ENCODE measurements around the gene AGAP3. TPM values are rescaled to one million over a fixed set of nuclear protein-coding genes. Genes with fewer than 3 reads are reported as not detected.

AGAP3 gene
- total and polyA plus RNA-seq, 2 of the 4 experiments (the other 2 are of a cell fraction): 35.3 to 93.9 TPM

GRCh38 chr7:151091431-151091830, 5.2 kb downstream of the AGAP3 start:
- H2BK15ac ChIP-seq (ENCODE audit: low read depth, low read length): no peak overlapping the region
- no peak overlapping the region for H2BK120ac ChIP-seq (ENCODE audit: low read depth, low read length)
- no peak overlapping the region for H3K4me2 ChIP-seq (ENCODE audit: low read depth, low read length)
- in situ Hi-C loops (cut with MboI; ENCODE audit: low sequenced_read_pairs): no loop called here
- ATAC-seq (ENCODE audit: low read depth) (no peak), DNase-seq (no peak)
- intact Hi-C loops (cut with micrococcal nuclease): no loop called here
- no peak overlapping the region for H4K91ac ChIP-seq (ENCODE audit: insufficient read depth, low read depth, low read length)
- H2AK9ac ChIP-seq (replicated peaks; ENCODE audit: low read depth, low read length, poor library complexity): peak overlapping the region; percentile 44
- no peak overlapping the region for H2AK5ac ChIP-seq (ENCODE audit: low read depth, low read length)
- H3K56ac ChIP-seq (ENCODE audit: extremely low read depth, insufficient read depth, low read length): no peak overlapping the region
- no peak overlapping the region for H3K18ac ChIP-seq (ENCODE audit: low read depth, low read length)
- H3K23ac ChIP-seq (ENCODE audit: low read depth, low read length): no peak overlapping the region
- dilution Hi-C loops (cut with HindIII; ENCODE audit: low sequenced_read_pairs, unreplicated experiment): no loop called here
- no peak overlapping the region for H3K4ac ChIP-seq (ENCODE audit: low read depth, low read length)
- peaks cover 15% of the 10 kb centered on the region for H3K9me1 ChIP-seq (ENCODE audit: insufficient read depth, low read length)
- H2BK20ac ChIP-seq (ENCODE audit: low read depth, low read length): no peak overlapping the region
- peaks cover 89% of the 10 kb centered on the region for H4K20me1 ChIP-seq (ENCODE audit: insufficient read depth, low read length)
- H3K27me3 ChIP-seq (ENCODE audit: control insufficient read depth, insufficient read depth, low read length): no peaks in the 10 kb centered on the region
- H3K14ac ChIP-seq (replicated peaks; ENCODE audit: low read depth, low read length): no peak overlapping the region
- H3K9me3 ChIP-seq (ENCODE audit: control insufficient read depth, insufficient read depth, low read length): no peaks in the 10 kb centered on the region
- H4K8ac ChIP-seq (ENCODE audit: low read depth in 2 of 2, low read length in 2 of 2): no peak overlapping the region
- no peak overlapping the region for H3K9ac ChIP-seq (ENCODE audit: low read depth, low read length)
- H3K27ac ChIP-seq (ENCODE audit: insufficient read depth, low read length): no peak overlapping the region
- no peak overlapping the region for H3K4me3 ChIP-seq (ENCODE audit: insufficient read depth, low read depth, low read length)
- no peak overlapping the region for H2BK5ac ChIP-seq (ENCODE audit: low read depth, low read length, poor library complexity, severe bottlenecking)
- H3K4me1 ChIP-seq (ENCODE audit: control insufficient read depth, insufficient read depth, low read length): peaks cover 24% of the 10 kb centered on the region
- H3K36me3 ChIP-seq (ENCODE audit: control insufficient read depth, insufficient read depth, low read length): peaks cover 11% of the 10 kb centered on the region; the same call in 1 of the 2 replicates
- 72% methylated on average over 2 of the region's 6 CpGs; no CpG with 5 or more reads in 1 of the 2 experiments for WGBS, 2 experiments (ENCODE audit: extremely low coverage in 2 of 2, insufficient read length in 1 of 2)
- peaks cover 4 to 79% of the 10 kb centered on the region in 2 experiments; a peak in 2 of 4 replicates for H3K79me1 ChIP-seq (ENCODE audit: low read depth in 1 of 2, low read length in 2 of 2)
- POLR2A ChIA-PET (ENCODE audit: unreplicated experiment): no interaction called here
- CTCF ChIA-PET: interaction anchor here (1.3 to 1.9 kb wide), 2 partner anchors 12 to 17 kb away, joined by 4 to 5 read pairs; no protein-coding TSS in a partner anchor
- no peak for TF ChIP-seq SMC3 (IDR thresholded peaks at IDR 0.05; ENCODE audit: low read depth, low read length)
- no peak for TF ChIP-seq MAZ (IDR thresholded peaks at IDR 0.05; ENCODE audit: borderline replicate concordance, low read depth, low read length)
- no peak for TF ChIP-seq MXI1 (IDR thresholded peaks at IDR 0.05; ENCODE audit: borderline replicate concordance, low read depth, low read length)
- TF ChIP-seq CHD1 (IDR thresholded peaks at IDR 0.05; ENCODE audit: low read depth, low read length): no peak
- no peak for TF ChIP-seq CEBPB (IDR thresholded peaks at IDR 0.05; ENCODE audit: low read depth, low read length)
- TF ChIP-seq RFX5 (IDR thresholded peaks at IDR 0.05; ENCODE audit: low read depth, low read length): no peak
- TF ChIP-seq CTCF (conservative IDR thresholded peaks at IDR 0.05; ENCODE audit: low read depth, low read length): peak; percentile 43
- TF ChIP-seq MAFK (IDR thresholded peaks at IDR 0.05; ENCODE audit: low read depth, low read length): no peak
- no peak for TF ChIP-seq BHLHE40 (IDR thresholded peaks at IDR 0.05; ENCODE audit: low read depth, low read length)
- TF ChIP-seq POLR2A (IDR thresholded peaks at IDR 0.05; ENCODE audit: low read depth, low read length): no peak
- peak; percentile 38; the same call in 1 of the 2 replicates for TF ChIP-seq RAD21 (IDR thresholded peaks at IDR 0.05; ENCODE audit: low read length)
- no peak for TF ChIP-seq FOS (IDR thresholded peaks at IDR 0.05; ENCODE audit: low read depth, low read length)
- TF ChIP-seq NFE2L2 (IDR thresholded peaks at IDR 0.05; ENCODE audit: low read depth, low read length): no peak
- TF ChIP-seq ELK1 (IDR thresholded peaks at IDR 0.05; ENCODE audit: borderline replicate concordance, low read depth, low read length): no peak
- no peak for TF ChIP-seq USF2 (IDR thresholded peaks at IDR 0.05; ENCODE audit: low read depth, low read length)
- TF ChIP-seq RCOR1 (IDR thresholded peaks at IDR 0.05; ENCODE audit: insufficient replicate concordance, low read length): no peak
- no TSS peak for BruUV-seq (replicated peaks)
- H2AFZ ChIP-seq (replicated peaks; ENCODE audit: low read length, poor library complexity): no peak overlapping the region
- no peak overlapping the region for H4K5ac ChIP-seq (ENCODE audit: low read depth, low read length)
